NCI-H524 treated with DMSO at 0.1 percent for 48 hours (cell line): ENCODE data around the gene DDX27.
"Not testable (repeated sequence)": the region's sequence is repeated elsewhere in the genome, so short reads cannot be mapped to it uniquely, and the experiment has no call there.

Experiments
- DNase-seq: peaks from one replicate; lab custom pipeline; 2025; lab: John Stamatoyannopoulos, UW

The DDX27 gene

GRCh38 chr20:49219091-49219923, at the start of gene DDX27:
TSS of gene DDX27 (plus strand) at chr20:49219416. CDS start at chr20:49219449, 33 bp downstream.
- DNase-seq = peak; percentile 94

GRCh38 chr20:49169547-49169946, 49.7 kb upstream of the DDX27 start:
- DNase-seq = no peak

- no peak for DNase-seq
Measured at GRCh38 chr20:49170714-49171113, 48.5 kb upstream of the DDX27 start.

- no peak for DNase-seq
Measured at GRCh38 chr20:49171909-49172308, 47.3 kb upstream of the DDX27 start.

- no peak for DNase-seq
Measured at GRCh38 chr20:49172413-49172812, 46.8 kb upstream of the DDX27 start.

GRCh38 chr20:49174183-49174582, 45.0 kb upstream of the DDX27 start:
- no peak for DNase-seq

- DNase-seq = no peak
Measured at GRCh38 chr20:49179368-49180277, 39.6 kb upstream of the DDX27 start.

GRCh38 chr20:49181265-49181877, 37.8 kb upstream of the DDX27 start:
- DNase-seq = no peak

- no peak for DNase-seq
Measured at GRCh38 chr20:49183444-49183843, 35.8 kb upstream of the DDX27 start.

- DNase-seq = not testable (repeated sequence)
Measured at GRCh38 chr20:49184084-49184501, 35.1 kb upstream of the DDX27 start.

- DNase-seq = no peak
Measured at GRCh38 chr20:49184691-49185070, 34.5 kb upstream of the DDX27 start.

GRCh38 chr20:49185071-49185761, 34.0 kb upstream of the DDX27 start:
- no peak for DNase-seq

- no peak for DNase-seq
Measured at GRCh38 chr20:49186535-49187329, 32.5 kb upstream of the DDX27 start.

- no peak for DNase-seq
Measured at GRCh38 chr20:49187330-49187850, 31.8 kb upstream of the DDX27 start.

GRCh38 chr20:49187851-49188641, 31.2 kb upstream of the DDX27 start, which contains the start of gene STAU1:
TSS of gene STAU1 (minus strand) at chr20:49188334. CDS start at chr20:49166201, 22,133 bp downstream.
- peak; percentile 63 for DNase-seq

- DNase-seq = not testable (repeated sequence)
Measured at GRCh38 chr20:49192944-49193518, 26.2 kb upstream of the DDX27 start.

GRCh38 chr20:49199729-49200293, 19.4 kb upstream of the DDX27 start:
- DNase-seq = no peak

GRCh38 chr20:49203011-49203410, 16.2 kb upstream of the DDX27 start:
- DNase-seq = no peak

- no peak for DNase-seq
Measured at GRCh38 chr20:49203746-49204145, 15.5 kb upstream of the DDX27 start.
